GM11168 (cell line): ENCODE measurements around the gene AGPAT3.

Source experiments
- in situ Hi-C: fragments of 300-500 bp; cut with MboI; formaldehyde crosslinking; loops from one replicate; pipeline ENCODE4 v1.12.0; 2022; ENCODE audit warnings: low sequenced_read_pairs; ENCODE audit not compliant: unreplicated experiment

AGPAT3 gene

DNA sequence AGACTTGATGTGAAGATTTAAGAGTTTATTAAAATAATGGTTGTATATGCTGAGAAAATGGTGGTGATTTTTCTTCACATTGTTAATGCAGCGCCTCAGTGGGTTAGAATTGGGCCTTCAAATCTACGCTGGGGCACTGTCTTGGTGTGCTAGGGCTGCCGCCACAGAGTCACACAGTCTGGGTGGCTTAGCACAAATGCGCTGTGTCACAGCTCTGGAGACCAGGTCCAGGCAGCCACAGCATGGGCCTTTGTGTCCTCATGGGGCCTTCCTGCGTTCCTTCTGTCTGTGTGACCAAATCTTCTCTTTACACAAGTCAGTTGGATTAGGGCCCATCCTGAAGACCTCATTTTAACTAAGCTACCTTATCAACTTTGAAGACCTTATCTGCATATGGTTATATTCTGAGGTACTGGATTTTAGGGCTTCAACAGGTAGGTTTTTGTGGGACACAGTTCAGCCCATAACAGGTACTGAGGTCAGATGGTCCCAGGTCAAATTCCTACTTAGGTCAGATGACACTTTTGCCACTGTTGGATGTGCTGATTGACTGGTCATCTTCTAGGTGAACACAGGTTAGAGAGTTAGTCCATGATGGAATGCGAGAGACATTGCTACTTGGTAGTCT is 164.6 kb downstream of the AGPAT3 start:
- in situ Hi-C loops: no loop called here

GRCh38 chr21:44035244-44035643 is 170.2 kb downstream of the AGPAT3 start:
- in situ Hi-C loops: no loop called here
